Ovary (tissue), 9 donors: ENCODE results near the gene IL10RA. TPM values are rescaled to one million over a fixed set of nuclear protein-coding genes. Genes with fewer than 3 reads are reported as not detected.

Source experiments
- DNase-seq, 5 donors: peaks; one replicate each; pipeline ENCODE4 v3.0.0-alpha.2; 2019 to 2020
- H3K27ac ChIP-seq, 2 donors: fragments of 200-600 bp; one replicate each; pipeline versions ENCODE4 v1.5.1 to v1.8.0; 2019 to 2022
- H3K27me3 ChIP-seq: fragments of 200-600 bp; one replicate; pipeline ENCODE4 v1.8.0; 2022
- H3K36me3 ChIP-seq: fragments of 200-600 bp; sonication (generic); one replicate; pipeline ENCODE4 v1.5.1; 2019
- H3K4me1 ChIP-seq: one replicate; pipeline ENCODE4 v1.8.1; 2013; ENCODE audit warnings: mild to moderate bottlenecking, moderate library complexity; ENCODE audit not compliant: insufficient read depth
- H3K4me3 ChIP-seq: fragments of 200-600 bp; sonication (generic); one replicate; pipeline ENCODE4 v1.5.1; 2017
- H3K9me3 ChIP-seq, 2 donors: fragments of 200-600 bp in 1 of 2; sonication (generic) in 1 of 2; one replicate each; pipeline versions ENCODE4 v1.5.1 to v1.8.1; 2013 to 2019; ENCODE audit warnings: mild to moderate bottlenecking in 1 of 2, moderate library complexity in 1 of 2
- EP300 ChIP-seq: sonication (generic); formaldehyde crosslinking; IDR thresholded peaks from one replicate; pipeline ENCODE4 v1.6.1; 2017; ENCODE audit warnings: antibody characterized with exemption
- POLR2A ChIP-seq: fragments of 450-650 bp; IDR thresholded peaks from one replicate; pipeline ENCODE4 v1.6.1; 2017; ENCODE audit warnings: antibody characterized with exemption, mild to moderate bottlenecking, moderate library complexity
- WGBS, 3 donors: extraction: QIAGEN DNeasy Blood & Tissue Kit in 1 of 3; methylation state at CpG; one replicate each; pipeline versions ENCODE4 v1.1.5 to v1.1.7; 2013 to 2017; 5-methylcytosine and 5-hydroxymethylcytosine counted together
- intact Hi-C, 4 donors: fragments of 100-400 bp; cut with DNase I; formaldehyde crosslinking; loops; one replicate each; pipeline versions ENCODE4 v1.11.0 to v1.15.1; 2022 to 2023
- polyA plus RNA-seq, 2 donors: library from polyadenylated mRNA; stranded (reverse); fragments of 200-250 nt in 1 of 2; fragments of 350-450 nt in 1 of 2; fragmentation: Illumina TruSeq in 1 of 2; extraction: RNeasy Lipid Tissue Mini Kit (QIAGEN cat#74804) in 1 of 2; gene quantifications; one replicate each; pipeline ENCODE4 v1.2.3, GENCODE V29; 2013 to 2014
- total RNA-seq, 7 donors: library from RNA; depleted of rRNA in 2 of 7; stranded (reverse); fragments of >200 nt in 2 of 7; fragmentation: NEBNext Ultra II Directional in 3 of 7; extraction: Animal tissue kit (Norgen Biotek cat#: 25700) in 3 of 7; gene quantifications; one replicate each; pipeline versions ENCODE4 v1.1.0 to v1.2.4, GENCODE V29; 2016 to 2023
- TF ChIP-seq, protein P1 (sequence below), 3 donors: fragments of 450-650 bp in 2 of 3; fragments of 200-600 bp in 1 of 3; IDR thresholded peaks; one replicate each; pipeline versions ENCODE4 v1.5.1 to v1.8.0; 2016 to 2022; ENCODE audit warnings: antibody characterized with exemption in 3 of 3, mild to moderate bottlenecking in 1 of 3
- donor health status: DM: no; HTN: no; CAD: no; lungs with moderate emphysema.
- donor health status: DM: no; HTN: no; CAD: no.
- donor health status: Bipolar disorder and iron deficiency.
- donor health status: DM: yes; HTN: yes; CAD: no.
- donor health status: DM: no; HTN: no; CAD: no.
- donor health status: DM: yes; HTN: yes; CAD: no.

The IL10RA gene
- total and polyA plus RNA-seq, 9 donors = 2.0 to 14.1 (median 6.7) TPM

DNA sequence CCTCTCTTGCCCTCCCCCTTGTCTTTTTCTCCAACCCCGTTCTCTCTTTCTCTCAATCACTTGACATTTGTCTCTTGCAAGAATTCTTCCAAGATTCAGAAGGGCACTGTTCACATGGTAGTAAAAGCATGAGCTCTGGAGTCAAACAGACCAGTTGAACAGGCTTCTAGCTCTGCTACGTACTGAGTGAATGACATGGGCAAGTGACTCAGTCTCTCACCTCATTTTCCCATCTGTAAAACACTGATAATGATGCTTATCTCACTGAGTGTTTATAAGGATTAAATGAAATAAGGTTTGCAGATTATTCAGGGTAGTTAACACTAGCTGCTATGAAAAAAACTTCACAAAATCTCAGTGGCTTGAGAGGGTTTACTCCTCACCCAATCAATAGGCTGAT lies 5.9 kb upstream of the IL10RA start:
- intact Hi-C loops = loop anchor here in 1 of 4 donors (5.0 kb wide), 1 partner anchor 863 kb away; no protein-coding TSS in a partner anchor
- Histone ChIP-seq H3K4me3 (no peak overlapping the region), H3K4me1 (no peaks in the 10 kb centered on the region), H3K27me3 (no peaks in the 10 kb centered on the region), H3K27ac (no peak overlapping the region), H3K9me3 (no peaks in the 10 kb centered on the region), H3K36me3 (no peaks in the 10 kb centered on the region)
- DNase-seq = no peak
- TF ChIP-seq POLR2A (no peak), EP300 (no peak)
- TF ChIP-seq, protein P1, sequence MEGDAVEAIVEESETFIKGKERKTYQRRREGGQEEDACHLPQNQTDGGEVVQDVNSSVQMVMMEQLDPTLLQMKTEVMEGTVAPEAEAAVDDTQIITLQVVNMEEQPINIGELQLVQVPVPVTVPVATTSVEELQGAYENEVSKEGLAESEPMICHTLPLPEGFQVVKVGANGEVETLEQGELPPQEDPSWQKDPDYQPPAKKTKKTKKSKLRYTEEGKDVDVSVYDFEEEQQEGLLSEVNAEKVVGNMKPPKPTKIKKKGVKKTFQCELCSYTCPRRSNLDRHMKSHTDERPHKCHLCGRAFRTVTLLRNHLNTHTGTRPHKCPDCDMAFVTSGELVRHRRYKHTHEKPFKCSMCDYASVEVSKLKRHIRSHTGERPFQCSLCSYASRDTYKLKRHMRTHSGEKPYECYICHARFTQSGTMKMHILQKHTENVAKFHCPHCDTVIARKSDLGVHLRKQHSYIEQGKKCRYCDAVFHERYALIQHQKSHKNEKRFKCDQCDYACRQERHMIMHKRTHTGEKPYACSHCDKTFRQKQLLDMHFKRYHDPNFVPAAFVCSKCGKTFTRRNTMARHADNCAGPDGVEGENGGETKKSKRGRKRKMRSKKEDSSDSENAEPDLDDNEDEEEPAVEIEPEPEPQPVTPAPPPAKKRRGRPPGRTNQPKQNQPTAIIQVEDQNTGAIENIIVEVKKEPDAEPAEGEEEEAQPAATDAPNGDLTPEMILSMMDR (IDR thresholded peaks at IDR 0.05) = no peak
- 33 to 41% (median 38%) methylated on average over 2 of the region's 2 CpGs for WGBS, 3 donors

DNA sequence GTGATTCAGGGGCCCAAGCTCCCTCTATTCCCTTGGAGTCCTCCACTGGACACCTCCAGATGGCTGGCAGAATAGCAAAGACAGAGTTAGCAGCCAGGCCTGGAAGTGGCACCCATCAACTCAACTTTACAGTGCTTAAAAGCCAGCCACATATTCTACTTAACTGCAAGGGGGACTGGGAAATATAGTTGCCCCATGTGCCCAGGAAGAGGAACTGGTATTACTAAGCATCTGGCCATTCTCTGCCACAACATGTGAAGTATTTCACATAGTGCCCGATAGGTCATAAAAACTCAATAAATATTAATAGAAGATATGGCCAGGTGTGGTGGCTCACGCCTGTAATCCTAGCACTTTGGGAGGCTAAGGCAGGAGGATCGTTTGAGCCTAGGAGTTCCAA lies 5.5 kb upstream of the IL10RA start:
- Histone ChIP-seq H3K27me3 (no peaks in the 10 kb centered on the region), H3K4me3 (no peak overlapping the region), H3K36me3 (no peaks in the 10 kb centered on the region), H3K4me1 (no peaks in the 10 kb centered on the region), H3K9me3 (no peaks in the 10 kb centered on the region), H3K27ac (no peak overlapping the region)
- TF ChIP-seq, protein P1 (IDR thresholded peaks at IDR 0.05) = no peak
- TF ChIP-seq POLR2A (no peak), EP300 (no peak)
- DNase-seq = no peak
- intact Hi-C loops = loop anchor here in 1 of 4 donors (5.0 kb wide), 1 partner anchor 863 kb away; no protein-coding TSS in a partner anchor
- 88 to 91% (median 89%) methylated on average over 3 of the region's 3 CpGs for WGBS, 3 donors

DNA sequence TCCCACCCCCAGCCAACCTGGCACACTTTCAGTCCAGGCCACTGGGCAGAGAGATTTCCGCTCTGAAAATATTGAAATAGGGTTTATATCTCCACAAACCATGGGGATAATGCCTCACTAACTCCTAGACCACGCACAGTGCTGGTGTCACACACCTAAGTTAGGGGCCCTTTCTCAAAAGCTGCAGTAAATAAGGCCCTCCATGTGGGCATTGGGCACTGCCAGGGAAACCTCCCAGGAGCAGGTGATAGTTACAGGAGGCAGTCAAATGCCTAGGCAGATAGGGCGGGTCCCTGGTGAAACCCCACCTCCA lies 3.1 kb upstream of the IL10RA start:
- peaks cover 3% of the 10 kb centered on the region for H3K4me1 ChIP-seq
- H3K27me3 ChIP-seq = no peaks in the 10 kb centered on the region
- no peaks in the 10 kb centered on the region for H3K36me3 ChIP-seq
- no peak overlapping the region for H3K27ac ChIP-seq
- intact Hi-C loops = loop anchor here in 1 of 4 donors (5.0 kb wide), 1 partner anchor 866 kb away; no protein-coding TSS in a partner anchor
- TF ChIP-seq POLR2A = no peak
- TF ChIP-seq, protein P1 (IDR thresholded peaks at IDR 0.05) = no peak
- no peak for TF ChIP-seq EP300
- H3K9me3 ChIP-seq = no peaks in the 10 kb centered on the region
- no peak for DNase-seq
- H3K4me3 ChIP-seq = no peak overlapping the region
- WGBS, 3 donors = 89 to 93% (median 91%) methylated on average over 3 of the region's 3 CpGs

DNA sequence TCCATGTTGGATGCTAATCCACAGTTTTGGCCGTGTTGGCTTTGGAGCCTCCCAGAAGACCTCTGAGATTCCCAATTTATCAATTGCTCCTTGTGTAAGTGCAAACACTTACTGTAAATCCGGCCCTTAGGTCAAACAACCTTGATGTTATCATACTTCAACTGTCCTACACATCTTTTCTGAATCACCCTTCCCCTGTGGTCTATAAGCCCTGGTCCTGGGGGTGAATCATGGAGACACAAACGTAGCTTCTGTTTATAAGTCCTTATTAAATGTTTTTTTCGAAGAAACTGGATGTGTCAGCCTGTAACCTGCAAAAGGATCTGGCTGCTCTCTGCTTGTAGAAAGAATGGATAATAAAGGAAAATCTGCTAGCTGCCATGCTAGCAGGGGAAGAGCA lies 1.7 kb upstream of the IL10RA start:
- TF ChIP-seq, protein P1 (IDR thresholded peaks at IDR 0.05) = no peak
- TF ChIP-seq EP300 (no peak), POLR2A (no peak)
- intact Hi-C loops = loop anchor here in 1 of 4 donors (5.0 kb wide), 1 partner anchor 867 kb away; no protein-coding TSS in a partner anchor
- Histone ChIP-seq H3K4me3 (no peak overlapping the region), H3K27me3 (no peaks in the 10 kb centered on the region), H3K27ac (no peak overlapping the region), H3K9me3 (no peaks in the 10 kb centered on the region), H3K36me3 (no peaks in the 10 kb centered on the region), H3K4me1 (peaks cover 3% of the 10 kb centered on the region)
- DNase-seq = no peak
- 66 to 72% (median 69%) methylated on average over 4 of the region's 4 CpGs for WGBS, 3 donors
